GM12878 (cell line): Measurements from ENCODE around the gene ADCY1. TPM values are rescaled to one million over a fixed set of nuclear protein-coding genes. Genes with fewer than 3 reads are reported as not detected.
"Not testable (repeated sequence)": the region's sequence is repeated elsewhere in the genome, so short reads cannot be mapped to it uniquely, and the experiment has no call there.

ENCODE experiments used
- ATAC-seq: fragments of 200-7000 bp; cut with Tn5 transposase; 3 replicates; pipeline ENCODE4 v1.9.1; 2020; ENCODE audit warnings: mild to moderate bottlenecking, moderate library complexity
- BruUV-seq: library from RNA; stranded (reverse); fragments of 400-500 nt; replicated peaks from 2 replicates; lab custom pipeline; 2021; lab: Mats Ljungman, UMichigan
- CTCF ChIA-PET: fragments of 300-600 bp; sonication (Branson Sonifier 250); formaldehyde crosslinking; extraction: SDS; loops from one replicate; lab custom pipeline; 2021; ENCODE audit warnings: inconsistent platforms; lab: Yijun Ruan, JAX
- POLR2A ChIA-PET: fragments of 350-600 bp; formaldehyde crosslinking; extraction: SDS; loops from one replicate; lab custom pipeline; 2021; ENCODE audit warnings: inconsistent platforms; lab: Charles Lee
- RAD21 ChIA-PET: fragments of 300-600 bp; sonication (Branson Sonifier 250); formaldehyde crosslinking; loops from one replicate; lab custom pipeline; 2023; ENCODE audit warnings: antibody characterized with exemption; ENCODE audit not compliant: unreplicated experiment; lab: Charles Lee
- SMC1A ChIA-PET: fragments of 300-600 bp; sonication (Branson Sonifier 250); formaldehyde crosslinking; loops from one replicate; lab custom pipeline; 2023; ENCODE audit not compliant: unreplicated experiment, uncharacterized antibody; lab: Charles Lee
- DNase-seq: peaks from one replicate; pipeline ENCODE4 v3.0.0-alpha.2; 2011; ENCODE audit warnings: low read depth, low spot score
- FAIRE-seq: peaks from 3 replicates; lab custom pipeline; 2011; peaks lifted over from hg19 to GRCh38; lab: Jason Lieb, UNC
- H2AFZ ChIP-seq: 2 replicates; pipeline ENCODE4 v1.6.0; 2011; ENCODE audit warnings: low read depth, low read length, control low read depth; ENCODE audit not compliant: control insufficient read depth
- H3K27ac ChIP-seq: 2 replicates; pipeline ENCODE4 v1.5.1; 2011; ENCODE audit warnings: control low read depth; ENCODE audit not compliant: control insufficient read depth, insufficient read depth
- H3K27me3 ChIP-seq, 2 experiments: replicated peaks in 1 of 2; 2 replicates each; pipeline versions ENCODE4 v1.6.0 to v1.6.1; 2011; ENCODE audit warnings: low read length in 1 of 2; ENCODE audit not compliant: control insufficient read depth in 2 of 2, insufficient read depth in 2 of 2
- H3K36me3 ChIP-seq, 2 experiments: 2 replicates each; pipeline ENCODE4 v1.5.1; 2011; ENCODE audit warnings: low read length in 1 of 2; ENCODE audit not compliant: control insufficient read depth in 2 of 2, insufficient read depth in 2 of 2
- H3K4me1 ChIP-seq: 2 replicates; pipeline ENCODE4 v1.6.1; 2011; ENCODE audit warnings: mild to moderate bottlenecking, low read length, moderate library complexity, mixed read lengths; ENCODE audit not compliant: control insufficient read depth, insufficient read depth
- H3K4me2 ChIP-seq: 2 replicates; pipeline ENCODE4 v1.6.0; 2011; ENCODE audit warnings: control low read depth; ENCODE audit not compliant: control insufficient read depth, insufficient read depth
- H3K4me3 ChIP-seq: fragments of 200-600 bp; sonication (generic); 2 replicates; pipeline ENCODE4 v1.5.1; 2016
- H3K79me2 ChIP-seq: 2 replicates; pipeline ENCODE4 v1.6.0; 2011; ENCODE audit warnings: low read length; ENCODE audit not compliant: control insufficient read depth, insufficient read depth
- H3K9ac ChIP-seq: 2 replicates; pipeline ENCODE4 v1.8.0; 2011; ENCODE audit warnings: low read length, control low read depth, mixed read lengths; ENCODE audit not compliant: control insufficient read depth, insufficient read depth
- H3K9me3 ChIP-seq: replicated peaks from 3 replicates; pipeline ENCODE4 v1.5.1; 2011; ENCODE audit warnings: mild to moderate bottlenecking, low read length; ENCODE audit not compliant: control insufficient read depth, insufficient read depth
- H4K20me1 ChIP-seq: 2 replicates; pipeline ENCODE4 v1.6.0; 2011; ENCODE audit not compliant: control insufficient read depth, insufficient read depth
- WGBS: methylation state at CpG from one replicate; pipeline ENCODE4 v1.1.6; 2016; ENCODE audit warnings: low lambda C conversion rate; ENCODE audit not compliant: insufficient replicate concordance, insufficient coverage; ENCODE audit errors: missing lambda C conversion rate; 5-methylcytosine and 5-hydroxymethylcytosine counted together
- in situ Hi-C: fragments of 300-500 bp; cut with MboI; formaldehyde crosslinking; loops from 9 replicates; pipeline ENCODE4 v1.14.3; 2018; ENCODE audit warnings: mixed read lengths
- intact Hi-C: fragments of 100-400 bp; cut with micrococcal nuclease; formaldehyde crosslinking; loops from one replicate; pipeline ENCODE4 v1.14.2; 2022; ENCODE audit not compliant: unreplicated experiment
- polyA plus RNA-seq, 11 experiments: library from polyadenylated mRNA; depleted of rRNA in 4 of 11; unstranded in 6 of 11; stranded (reverse) in 5 of 11; fragments of >200 nt; fragmentation: Nextera tagmentation in 4 of 11; fragmentation: Illumina TruSeq in 1 of 11; extraction: Ambion mirVana in 4 of 11; extraction: Trizol in 1 of 11; gene quantifications; 1 replicate in 1 of 11; 2 replicates in 10 of 11; pipeline versions ENCODE4 v1.2.1 to v1.2.3, GENCODE V29; 2011 to 2016; ENCODE audit warnings: inconsistent platforms in 2 of 11, missing spikeins in 2 of 11, low read depth in 1 of 11
- total RNA-seq, 4 experiments: library from RNA; depleted of rRNA in 3 of 4; stranded (reverse); fragments of >200 nt in 3 of 4; fragmentation: Illumina TruSeq in 1 of 4; extraction: Trizol in 1 of 4; gene quantifications; 2 replicates each; pipeline versions ENCODE4 v1.2.1 to v1.2.3, GENCODE V29; 2013 to 2021

ADCY1 gene
- total and polyA plus RNA-seq, 10 of the 15 experiments (the other 5 are each of a cell fraction or from before 2014, with no cell fraction given): 0.13 to 1.4 (median 0.45) TPM; not detected in 1

- H3K4me3 ChIP-seq, H2AFZ ChIP-seq, CTCF ChIA-PET, in situ Hi-C loops, FAIRE-seq, H3K9ac ChIP-seq, intact Hi-C loops, H3K36me3 ChIP-seq, H3K4me2 ChIP-seq, H3K4me1 ChIP-seq, H3K9me3 ChIP-seq, H4K20me1 ChIP-seq, BruUV-seq, H3K27me3 ChIP-seq, RAD21 ChIA-PET, SMC1A ChIA-PET, POLR2A ChIA-PET, H3K27ac ChIP-seq, ATAC-seq, DNase-seq, H3K79me2 ChIP-seq: not testable (repeated sequence)
- WGBS: 89% methylated on average over 5 of the region's 5 CpGs
Measured at GRCh38 chr7:45761545-45762205, 187.5 kb downstream of the ADCY1 start.

DNA sequence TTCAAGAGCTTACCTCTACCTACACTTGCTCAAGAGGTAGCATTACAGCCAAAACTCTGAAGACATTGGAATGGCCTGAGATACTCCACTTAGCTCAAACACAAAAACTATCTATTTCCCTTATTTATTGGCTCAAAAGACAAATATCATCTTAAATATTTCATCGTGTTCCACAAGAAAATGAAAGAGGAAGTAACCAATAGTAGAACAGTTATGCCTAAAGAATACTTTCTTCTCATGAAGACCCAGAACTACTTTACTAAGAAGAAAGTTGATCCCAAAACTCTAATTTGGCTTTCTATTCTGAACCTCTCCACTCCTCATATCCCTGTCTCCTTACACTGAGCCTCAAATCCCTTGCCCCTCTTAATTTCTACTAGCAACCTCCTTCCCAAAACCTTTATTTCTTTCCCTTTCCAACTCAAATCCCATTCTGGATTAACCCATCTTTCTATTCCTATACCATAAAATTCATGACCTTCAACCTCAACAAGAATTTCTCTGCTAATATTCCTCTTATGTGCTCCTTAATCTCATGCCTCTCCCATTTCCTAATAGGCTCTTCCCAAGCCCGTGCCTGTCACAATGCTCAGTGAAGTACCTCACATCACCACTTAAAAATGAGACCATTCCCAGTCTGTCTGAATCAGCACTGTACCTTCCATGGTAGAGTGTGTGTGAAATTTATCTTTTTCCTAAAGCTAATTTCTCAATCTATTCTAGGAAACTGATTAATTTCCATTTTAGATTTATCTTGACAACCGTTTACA, 188.2 kb downstream of the ADCY1 start:
- H3K4me1 ChIP-seq, POLR2A ChIA-PET, BruUV-seq, H3K79me2 ChIP-seq, H3K9ac ChIP-seq, CTCF ChIA-PET, H3K9me3 ChIP-seq, H3K27ac ChIP-seq, SMC1A ChIA-PET, DNase-seq, in situ Hi-C loops, H3K36me3 ChIP-seq, H3K4me3 ChIP-seq, H3K27me3 ChIP-seq, FAIRE-seq, intact Hi-C loops, H4K20me1 ChIP-seq, RAD21 ChIA-PET, H2AFZ ChIP-seq: not testable (repeated sequence)
- 90% methylated on average over 3 of the region's 3 CpGs for WGBS
- ATAC-seq: peak; percentile 51
- H3K4me2 ChIP-seq: peak overlapping the region; percentile 25; the same call in 1 of the 2 replicates
